Dedifferentiated amniotic fluid mesenchymal stem cell (primary cell): ENCODE measurements around the gene KIAA0753.
A peak's percentile ranks its signal among the peaks of the same experiment; 100 is the strongest.
"Not testable (repeated sequence)": the region's sequence is repeated elsewhere in the genome, so short reads cannot be mapped to it uniquely, and the experiment has no call there.

ENCODE experiments used
- DNase-seq: peaks from one replicate; pipeline ENCODE4 v3.0.0-alpha.2; 2016; ENCODE audit errors: extremely low spot score

The KIAA0753 gene

GRCh38 chr17:6668727-6669425, 28.4 kb upstream of the KIAA0753 start:
- DNase-seq, result no peak

DNA sequence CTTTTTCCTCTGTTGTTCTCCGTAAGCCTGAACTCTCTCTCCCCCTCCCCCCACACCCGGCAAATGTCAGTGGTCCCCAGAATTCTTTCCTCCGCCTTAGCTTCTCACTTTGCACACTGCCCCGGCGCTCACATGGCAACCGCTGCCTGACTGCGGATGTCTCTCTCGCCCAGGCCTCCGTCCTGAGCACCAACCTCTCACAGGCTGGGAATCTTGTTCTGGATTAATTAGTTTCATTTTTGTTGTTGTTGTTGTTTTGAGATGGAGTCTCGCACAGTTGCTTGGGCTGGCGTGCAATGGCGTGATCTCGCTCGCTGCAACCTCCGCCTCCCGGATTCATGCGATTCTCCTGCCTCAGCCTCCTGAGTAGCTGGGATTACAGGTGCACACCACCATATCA, 27.7 kb upstream of the KIAA0753 start:
- no peak for DNase-seq

DNA sequence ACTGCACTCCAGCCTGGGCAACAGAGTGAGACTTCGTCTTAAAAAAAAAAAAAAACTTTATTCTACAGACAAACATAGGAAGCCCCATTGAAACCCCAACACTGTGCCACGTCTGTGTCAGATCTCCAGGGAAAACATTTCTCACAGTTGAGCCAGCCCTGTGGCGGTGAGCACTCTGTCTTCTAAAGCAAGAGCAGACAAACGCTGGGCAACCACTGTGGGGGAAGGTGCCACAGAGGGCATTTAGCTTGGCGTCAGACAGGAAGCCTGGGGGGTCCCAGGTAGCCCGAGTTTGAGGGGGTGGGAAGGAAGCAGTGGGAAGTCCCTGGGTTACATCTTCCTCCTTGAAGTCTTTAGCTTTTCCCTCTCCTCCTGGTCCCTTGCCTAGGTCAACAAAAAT, 27.0 kb upstream of the KIAA0753 start:
- DNase-seq, result no peak

DNA sequence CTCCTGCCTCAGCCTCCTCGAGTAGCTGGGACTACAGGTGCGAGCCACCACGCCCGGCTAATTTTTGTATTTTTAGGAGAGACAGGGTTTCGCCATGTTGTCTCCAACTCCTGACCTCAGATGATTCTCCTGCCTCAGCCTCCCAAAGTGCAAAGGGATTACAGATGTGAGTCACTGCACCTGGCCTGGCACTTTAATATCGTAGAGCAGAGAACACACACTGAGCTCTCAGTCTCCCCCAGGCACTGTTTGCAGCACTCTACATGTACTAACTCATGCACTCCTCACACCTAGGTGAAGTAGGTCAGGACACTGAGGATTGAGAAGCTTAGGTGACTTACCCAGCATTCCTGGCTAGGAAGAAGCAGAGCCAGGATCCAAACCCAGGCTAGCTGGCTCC, 26.0 kb upstream of the KIAA0753 start:
- DNase-seq, result no peak

- peak; percentile 77 for DNase-seq
These were observed 25.6 kb upstream of the KIAA0753 start for GRCh38 chr17:6666077-6666521.

DNA sequence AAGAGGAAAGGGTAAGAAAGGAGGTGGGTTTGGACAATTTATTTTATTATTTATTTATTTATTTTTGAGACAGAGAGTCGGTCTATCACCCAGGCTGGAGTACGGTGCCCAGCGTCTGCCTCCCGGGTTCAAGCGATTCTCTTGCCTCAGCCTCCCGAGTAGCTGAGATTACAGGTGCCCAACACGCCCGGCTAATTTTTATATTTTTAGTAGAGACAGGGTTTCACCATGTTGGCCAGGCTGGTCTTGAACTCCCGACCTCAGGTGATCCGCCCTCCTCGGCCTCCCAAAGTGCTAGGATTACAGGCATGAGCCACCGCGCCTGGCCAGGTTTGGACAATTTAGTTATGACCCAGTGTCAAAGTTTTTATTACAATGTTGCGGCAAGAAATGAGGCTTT, 22.7 kb upstream of the KIAA0753 start:
- DNase-seq, result not testable (repeated sequence)

DNA sequence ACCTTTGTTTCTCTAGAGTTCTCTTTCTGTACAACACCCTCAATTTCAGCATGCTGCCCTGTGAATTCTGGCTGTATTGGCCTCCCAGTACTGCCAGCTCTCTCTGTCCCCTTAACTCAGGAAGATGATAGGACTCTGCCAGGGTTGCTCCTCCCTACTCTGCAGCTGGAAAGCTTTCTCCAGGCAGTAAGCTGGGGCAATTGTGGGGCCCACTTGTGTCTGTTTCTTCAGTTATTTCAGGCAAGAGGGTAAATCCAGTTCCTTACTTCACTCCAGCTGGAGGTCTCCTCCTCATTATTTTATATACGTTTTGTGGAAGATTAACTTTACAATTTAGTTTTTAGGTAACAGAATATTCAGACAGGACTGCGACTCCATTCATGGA, 20.9 kb upstream of the KIAA0753 start:
- DNase-seq, result no peak

DNA sequence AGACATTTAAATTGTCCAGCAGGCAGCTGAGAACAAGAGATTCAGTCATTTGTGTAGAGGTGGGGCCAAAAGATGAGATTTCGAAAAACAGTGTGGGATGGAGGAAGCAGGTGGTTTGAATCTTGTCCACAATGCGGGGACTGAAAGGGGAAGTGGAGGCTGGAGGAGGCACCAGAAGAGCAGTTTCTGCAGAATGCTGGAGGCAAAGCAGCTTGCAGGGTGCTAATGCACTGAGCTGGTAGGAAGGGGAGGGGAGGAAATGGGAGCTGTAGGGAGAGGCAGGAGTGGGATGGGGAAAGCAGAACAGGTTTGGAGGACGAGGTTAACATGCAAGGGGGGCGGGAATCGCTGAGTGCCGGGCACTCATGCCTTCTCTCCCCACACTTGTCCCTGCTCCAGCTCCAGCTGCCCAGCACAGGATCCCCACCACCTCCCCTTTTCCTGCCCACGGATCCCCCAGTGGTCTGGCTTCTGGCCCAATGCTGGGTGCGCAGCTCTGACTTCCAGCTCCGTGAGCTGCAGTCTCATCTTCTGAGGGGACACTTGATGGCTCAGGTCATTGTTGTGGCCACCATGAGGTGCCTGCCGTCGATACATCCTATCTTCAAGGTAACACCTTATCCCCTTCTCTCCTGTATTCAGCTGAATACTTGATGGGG, 20.4 kb upstream of the KIAA0753 start:
- no peak for DNase-seq

- DNase-seq, result no peak
These were observed 19.6 kb upstream of the KIAA0753 start for GRCh38 chr17:6660101-6660500.

GRCh38 chr17:6658411-6658810, 17.9 kb upstream of the KIAA0753 start:
- DNase-seq, result not testable (repeated sequence)

GRCh38 chr17:6657633-6658287, 17.2 kb upstream of the KIAA0753 start:
- DNase-seq, result no peak

DNA sequence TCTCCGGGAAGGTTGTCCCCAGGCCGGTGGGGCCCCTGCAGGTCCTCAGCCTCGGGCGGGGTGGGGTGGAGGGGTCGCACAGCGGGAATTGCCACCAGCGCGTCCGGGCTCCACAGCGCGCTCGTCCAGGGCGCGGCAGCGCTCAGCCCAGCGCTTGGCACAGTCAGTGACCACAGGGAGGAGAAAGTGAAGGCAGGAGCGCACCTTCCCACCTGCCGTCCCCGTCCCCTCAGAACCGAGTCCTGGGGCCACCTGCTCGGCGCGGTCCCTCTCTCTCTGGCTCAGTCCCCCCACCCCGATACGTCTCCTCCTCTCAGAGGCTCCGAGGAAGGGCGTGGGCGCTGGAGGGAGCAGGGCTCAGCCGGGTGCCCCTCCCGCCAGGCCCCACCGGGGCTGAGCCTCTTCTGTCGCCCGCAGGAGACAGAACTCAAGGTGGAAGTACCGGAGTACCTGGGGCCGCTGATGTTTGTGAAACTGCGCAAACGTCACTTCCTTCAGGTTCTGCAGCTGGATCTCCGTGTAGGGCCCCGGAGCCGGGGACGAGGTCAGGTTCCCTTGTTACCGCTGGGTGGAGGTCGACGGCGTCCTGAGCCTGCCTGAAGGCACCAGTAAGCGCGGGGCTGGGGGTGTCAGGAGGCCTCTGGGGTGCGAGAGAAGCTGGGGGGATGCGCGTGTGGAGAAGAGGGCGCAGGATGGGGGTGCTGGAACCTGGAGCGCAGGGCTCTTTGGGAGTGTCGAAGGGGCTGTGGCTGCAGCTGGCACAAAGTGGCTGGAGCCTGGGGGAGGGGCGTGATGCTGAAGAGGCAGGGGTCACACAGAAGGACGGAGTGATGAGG, 16.5 kb upstream of the KIAA0753 start:
- not testable (repeated sequence) for DNase-seq

DNA sequence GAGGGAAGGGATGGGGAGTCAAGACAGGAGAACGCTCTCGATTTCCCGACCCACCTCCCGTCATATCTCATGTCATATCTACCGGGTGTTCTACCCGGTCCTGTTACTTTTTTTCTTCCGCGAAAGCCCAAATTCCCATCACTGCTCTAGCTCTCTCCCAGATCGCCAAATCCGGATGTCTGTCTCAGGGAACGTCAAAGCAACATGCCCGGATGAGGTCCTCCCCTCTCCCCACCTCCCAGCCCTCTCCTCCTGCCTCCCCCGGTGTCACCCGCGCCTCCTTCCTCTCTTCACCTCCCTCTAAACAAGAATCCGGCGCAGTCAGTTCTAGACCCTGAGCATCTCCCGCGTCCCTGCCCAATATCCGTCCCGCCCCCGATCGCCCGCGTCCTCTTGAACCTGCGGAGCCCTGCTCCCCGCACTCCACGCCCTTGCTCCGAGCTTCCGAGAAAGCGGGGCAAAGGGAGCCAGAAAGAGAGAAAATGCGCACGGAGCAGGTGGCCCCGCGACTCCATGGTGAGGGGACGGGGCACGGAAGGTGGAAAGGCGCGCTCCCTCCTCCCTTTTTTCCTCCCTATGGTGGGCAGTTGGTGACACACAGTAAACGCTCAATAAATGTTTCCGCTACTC, 15.3 kb upstream of the KIAA0753 start:
- DNase-seq, result not testable (repeated sequence)

- no peak for DNase-seq
These were observed 14.6 kb upstream of the KIAA0753 start for GRCh38 chr17:6654841-6655731.

DNA sequence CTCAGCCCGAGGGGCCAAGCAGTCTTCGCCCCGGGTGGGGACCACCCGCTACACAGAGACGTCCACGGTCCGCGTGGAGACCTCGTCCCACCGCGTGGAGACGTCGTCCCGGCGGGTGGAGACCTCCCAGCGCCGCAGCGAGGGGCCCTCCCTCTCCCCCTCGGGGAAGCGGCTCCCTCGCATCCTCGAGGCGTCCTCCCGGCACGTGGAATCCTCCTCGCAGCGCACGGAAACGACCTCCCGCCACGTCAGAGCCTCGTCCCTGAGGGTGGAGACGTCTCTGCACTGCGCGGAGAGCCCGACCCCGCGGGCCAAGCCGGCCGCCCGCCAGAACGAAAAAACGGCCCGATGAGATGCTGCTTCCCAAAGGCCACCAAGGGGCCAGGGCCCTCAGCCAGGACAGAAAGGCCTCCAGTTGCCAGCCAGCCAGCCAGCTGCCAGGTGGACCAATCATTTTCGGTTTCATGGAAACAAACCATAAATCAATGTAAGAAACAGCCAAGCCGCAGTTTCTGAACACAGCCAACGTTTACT, 11.5 kb upstream of the KIAA0753 start:
- no peak for DNase-seq

DNA sequence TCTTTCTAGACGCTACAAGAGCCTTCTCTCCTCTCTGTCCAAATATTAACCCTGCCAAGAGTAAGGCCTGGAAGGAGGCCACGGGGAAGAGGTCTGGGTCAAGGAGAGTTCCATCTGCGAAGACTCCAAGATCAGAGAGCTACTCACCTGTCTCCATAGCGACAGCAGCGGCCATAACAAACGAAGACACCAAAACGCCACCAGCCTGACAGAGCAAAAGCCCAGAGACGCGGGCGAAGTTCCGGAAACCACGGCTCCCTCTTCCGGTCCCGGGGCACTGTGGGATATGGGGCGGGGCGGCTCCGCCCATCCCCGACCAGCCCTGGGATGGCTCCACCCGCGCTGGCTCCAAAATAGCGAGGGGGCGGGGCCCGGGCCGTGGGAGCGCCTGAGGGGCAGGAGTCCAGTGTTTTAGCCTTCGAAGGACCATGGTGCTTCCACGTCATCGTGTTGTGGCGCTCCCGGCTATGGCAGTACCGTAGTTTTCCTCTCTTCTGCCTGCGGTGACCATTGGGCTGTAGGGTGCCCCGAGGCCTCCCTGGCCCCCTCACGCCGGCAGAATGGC, 10.9 kb upstream of the KIAA0753 start, which contains the start of the genes C17orf100 and MED31:
C17orf100 (plus strand) TSS at position 409 of the 565 bp plus-strand sequence; CDS start at position 561, 152 bp downstream.
MED31 (minus strand) TSS at position 252 of the 565 bp plus-strand sequence; CDS start at position 175, 77 bp downstream.
- DNase-seq, result peak; percentile 94

- DNase-seq, result no peak
These were observed 7.7 kb upstream of the KIAA0753 start for GRCh38 chr17:6648181-6648580.

GRCh38 chr17:6643451-6644125, 3.1 kb upstream of the KIAA0753 start:
- no peak for DNase-seq

GRCh38 chr17:6642592-6642991, 2.1 kb upstream of the KIAA0753 start:
- no peak for DNase-seq
